PC-9 (cell line): ENCODE results near the gene MRPL21.

Experiments
- EZH2 ChIP-seq: fragments of 200-600 bp; sonication (generic); IDR thresholded peaks from 2 replicates; pipeline ENCODE4 v1.8.0; 2017; ENCODE audit warnings: antibody characterized with exemption, low read depth
- TF ChIP-seq, protein P1 (sequence below): fragments of 200-600 bp; sonication (generic); conservative IDR thresholded peaks from 2 replicates; pipeline ENCODE4 v1.6.1; 2017; ENCODE audit warnings: mixed run types, antibody characterized with exemption, mild to moderate bottlenecking, moderate library complexity

DNA sequence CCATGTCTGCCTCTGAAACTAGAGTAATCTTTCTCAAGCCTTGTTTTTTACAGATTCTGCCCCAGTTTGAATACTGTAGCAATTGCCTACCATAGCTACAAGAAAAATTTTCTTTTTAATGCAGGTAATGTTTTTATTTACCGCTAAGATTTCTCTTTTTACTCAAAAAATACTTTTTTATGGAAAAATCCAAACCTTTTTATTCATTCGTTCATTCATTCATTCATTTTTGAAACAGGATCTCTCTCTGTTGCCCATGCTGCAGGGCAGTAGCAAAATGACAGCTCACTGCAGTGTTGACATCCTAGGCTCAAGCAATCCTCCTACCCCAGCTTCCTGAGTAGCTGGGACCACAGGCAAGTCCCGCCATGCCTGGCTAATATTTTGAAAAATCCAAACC is 59.3 kb downstream of the MRPL21 start:
- TF ChIP-seq EZH2 = no peak
- TF ChIP-seq, protein P1, sequence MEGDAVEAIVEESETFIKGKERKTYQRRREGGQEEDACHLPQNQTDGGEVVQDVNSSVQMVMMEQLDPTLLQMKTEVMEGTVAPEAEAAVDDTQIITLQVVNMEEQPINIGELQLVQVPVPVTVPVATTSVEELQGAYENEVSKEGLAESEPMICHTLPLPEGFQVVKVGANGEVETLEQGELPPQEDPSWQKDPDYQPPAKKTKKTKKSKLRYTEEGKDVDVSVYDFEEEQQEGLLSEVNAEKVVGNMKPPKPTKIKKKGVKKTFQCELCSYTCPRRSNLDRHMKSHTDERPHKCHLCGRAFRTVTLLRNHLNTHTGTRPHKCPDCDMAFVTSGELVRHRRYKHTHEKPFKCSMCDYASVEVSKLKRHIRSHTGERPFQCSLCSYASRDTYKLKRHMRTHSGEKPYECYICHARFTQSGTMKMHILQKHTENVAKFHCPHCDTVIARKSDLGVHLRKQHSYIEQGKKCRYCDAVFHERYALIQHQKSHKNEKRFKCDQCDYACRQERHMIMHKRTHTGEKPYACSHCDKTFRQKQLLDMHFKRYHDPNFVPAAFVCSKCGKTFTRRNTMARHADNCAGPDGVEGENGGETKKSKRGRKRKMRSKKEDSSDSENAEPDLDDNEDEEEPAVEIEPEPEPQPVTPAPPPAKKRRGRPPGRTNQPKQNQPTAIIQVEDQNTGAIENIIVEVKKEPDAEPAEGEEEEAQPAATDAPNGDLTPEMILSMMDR = no peak
